CD4-positive, CD25-positive, alpha-beta regulatory T cell (primary cell): Measurements from ENCODE around the gene RBBP5. TPM values are rescaled to one million over a fixed set of nuclear protein-coding genes. Genes with fewer than 3 reads are reported as not detected.

Experiments
- ATAC-seq, 2 donors: fragments of 150-1000 bp; cut with Tn5 transposase; one replicate each; pipeline ENCODE4 v1.10.0; 2021; ENCODE audit warnings: low read depth in 2 of 2, moderate number of reproducible peaks in 2 of 2, moderate library complexity in 1 of 2
- DNase-seq, 3 donors: peaks; one replicate each; pipeline versions ENCODE4 v3.0.0 to v3.0.0-alpha.2; 2012 to 2022; ENCODE audit warnings: mixed read lengths in 1 of 3
- H3K27ac ChIP-seq: one replicate; pipeline ENCODE4 v1.7.0; 2013; ENCODE audit warnings: mild to moderate bottlenecking, low read length; ENCODE audit not compliant: insufficient read depth, poor library complexity, severe bottlenecking
- H3K27me3 ChIP-seq: one replicate; pipeline ENCODE4 v1.7.0; 2013; ENCODE audit warnings: low read length; ENCODE audit not compliant: control insufficient read depth, insufficient read depth
- H3K36me3 ChIP-seq: one replicate; pipeline ENCODE4 v1.7.0; 2013; ENCODE audit warnings: mild to moderate bottlenecking, low read length, moderate library complexity; ENCODE audit not compliant: control insufficient read depth, insufficient read depth
- H3K4me1 ChIP-seq: 2 replicates; pipeline ENCODE4 v1.7.0; 2013; ENCODE audit warnings: mild to moderate bottlenecking, low read length; ENCODE audit not compliant: insufficient read depth, control insufficient read depth, poor library complexity, severe bottlenecking
- H3K4me3 ChIP-seq: one replicate; pipeline ENCODE4 v1.7.0; 2013; ENCODE audit warnings: low read depth, mild to moderate bottlenecking, low read length, moderate library complexity
- H3K9me3 ChIP-seq, 2 experiments: 1 replicate in 1 of 2; 2 replicates in 1 of 2; pipeline ENCODE4 v1.7.0; 2013; ENCODE audit warnings: low read length in 2 of 2, mild to moderate bottlenecking in 1 of 2, moderate library complexity in 1 of 2; ENCODE audit not compliant: control insufficient read depth in 2 of 2
- H3K27ac Mint-ChIP-seq, 3 donors: one replicate each; pipeline ENCODE4 v1.8.0; 2020 to 2022; ENCODE audit warnings: mild to moderate bottlenecking in 3 of 3, mixed read lengths in 3 of 3, moderate library complexity in 2 of 3
- H3K27me3 Mint-ChIP-seq: one replicate; pipeline ENCODE4 v1.8.0; 2022; ENCODE audit warnings: mild to moderate bottlenecking, mixed read lengths
- H3K36me3 Mint-ChIP-seq: one replicate; pipeline ENCODE4 v1.8.0; 2020; ENCODE audit warnings: mixed read lengths
- H3K4me1 Mint-ChIP-seq, 4 donors: one replicate each; pipeline ENCODE4 v1.8.0; 2020 to 2022; ENCODE audit warnings: mixed read lengths in 4 of 4, mild to moderate bottlenecking in 1 of 4
- H3K4me3 Mint-ChIP-seq, 4 donors: one replicate each; pipeline ENCODE4 v1.8.0; 2020 to 2022; ENCODE audit warnings: mild to moderate bottlenecking in 4 of 4, mixed read lengths in 4 of 4, moderate library complexity in 3 of 4
- H3K9me3 Mint-ChIP-seq, 7 donors: one replicate each; pipeline ENCODE4 v1.8.0; 2020 to 2022; ENCODE audit warnings: mixed read lengths in 7 of 7, mild to moderate bottlenecking in 3 of 7, moderate library complexity in 2 of 7
- polyA plus RNA-seq, 4 donors: library from polyadenylated mRNA; unstranded; fragments of 300-500 nt; fragmentation: Illumina TruSeq; gene quantifications; one replicate each; pipeline ENCODE4 v1.2.3, GENCODE V29; 2021
- total RNA-seq: library from RNA; stranded (reverse); gene quantifications from one replicate; pipeline ENCODE4 v1.2.3, GENCODE V29; 2022

Gene RBBP5
- total and polyA plus RNA-seq, 5 donors from 2014 or later: 18.5 to 26.5 (median 21.2) TPM

- H3K27ac Mint-ChIP-seq: peak overlapping the region in 2 of 3 donors; percentile 13 to 84
- Histone ChIP-seq H3K4me3 (no peak overlapping the region), H3K4me1 (peaks cover 7% of the 10 kb centered on the region), H3K36me3 (peaks cover 9% of the 10 kb centered on the region), H3K9me3 (no peaks in the 10 kb centered on the region), H3K27me3 (no peaks in the 10 kb centered on the region), H3K27ac (no peak overlapping the region)
- ATAC-seq (no peak), DNase-seq (no peak)
- H3K4me3 Mint-ChIP-seq: peak overlapping the region in 2 of 4 donors; percentile 22 to 41
- H3K36me3 Mint-ChIP-seq: peaks cover 3% of the 10 kb centered on the region
- no peaks in the 10 kb centered on the region for H3K9me3 Mint-ChIP-seq
- no peaks in the 10 kb centered on the region for H3K27me3 Mint-ChIP-seq
- peaks cover 0 to 13% (median 2%) of the 10 kb centered on the region in 4 donors for H3K4me1 Mint-ChIP-seq
These were observed 20.3 kb upstream of the RBBP5 start for GRCh38 chr1:205142102-205142469.

- no peaks in the 10 kb centered on the region for H3K9me3 Mint-ChIP-seq
- Histone ChIP-seq H3K27ac (no peak overlapping the region), H3K4me1 (peaks cover 7% of the 10 kb centered on the region), H3K9me3 (no peaks in the 10 kb centered on the region), H3K27me3 (no peaks in the 10 kb centered on the region), H3K36me3 (peaks cover 4% of the 10 kb centered on the region), H3K4me3 (no peak overlapping the region)
- ATAC-seq (peak; percentile 84 to 86), DNase-seq (peak; percentile 57 to 89 (median 65))
- H3K27ac Mint-ChIP-seq: peak overlapping the region in 2 of 3 donors; percentile 13 to 84
- H3K36me3 Mint-ChIP-seq: no peaks in the 10 kb centered on the region
- no peaks in the 10 kb centered on the region for H3K27me3 Mint-ChIP-seq
- H3K4me3 Mint-ChIP-seq: peak overlapping the region in 2 of 4 donors; percentile 22 to 41
- peaks cover 0 to 13% (median 2%) of the 10 kb centered on the region in 4 donors for H3K4me1 Mint-ChIP-seq
These were observed 19.7 kb upstream of the RBBP5 start for GRCh38 chr1:205141236-205142101.

- Mint-ChIP-seq H3K27ac (no peak overlapping the region), H3K4me1 (peaks cover 0 to 13% (median 2%) of the 10 kb centered on the region in 4 donors), H3K36me3 (no peaks in the 10 kb centered on the region), H3K27me3 (no peaks in the 10 kb centered on the region), H3K9me3 (no peaks in the 10 kb centered on the region), H3K4me3 (no peak overlapping the region)
- Histone ChIP-seq H3K9me3 (no peaks in the 10 kb centered on the region), H3K27ac (no peak overlapping the region), H3K27me3 (no peaks in the 10 kb centered on the region), H3K4me1 (peaks cover 7% of the 10 kb centered on the region), H3K4me3 (no peak overlapping the region), H3K36me3 (no peaks in the 10 kb centered on the region)
- DNase-seq (no peak), ATAC-seq (no peak)
These were observed 18.3 kb upstream of the RBBP5 start for GRCh38 chr1:205140113-205140512.

GRCh38 chr1:205137901-205138300 is 16.1 kb upstream of the RBBP5 start:
- no peaks in the 10 kb centered on the region for H3K9me3 ChIP-seq
- H3K27me3 ChIP-seq: no peaks in the 10 kb centered on the region
- no peaks in the 10 kb centered on the region for H3K27me3 Mint-ChIP-seq
- no peak overlapping the region for H3K27ac ChIP-seq
- no peaks in the 10 kb centered on the region for H3K36me3 Mint-ChIP-seq
- no peaks in the 10 kb centered on the region for H3K9me3 Mint-ChIP-seq
- no peak overlapping the region for H3K4me3 Mint-ChIP-seq
- no peak overlapping the region for H3K4me3 ChIP-seq
- H3K27ac Mint-ChIP-seq: no peak overlapping the region
- H3K4me1 Mint-ChIP-seq: peaks cover 0 to 13% (median 2%) of the 10 kb centered on the region in 4 donors
- H3K4me1 ChIP-seq: peaks cover 7% of the 10 kb centered on the region
- no peaks in the 10 kb centered on the region for H3K36me3 ChIP-seq
- ATAC-seq (no peak), DNase-seq (no peak)

GRCh38 chr1:205133287-205133686 is 11.5 kb upstream of the RBBP5 start:
- DNase-seq (no peak), ATAC-seq (no peak)
- no peaks in the 10 kb centered on the region for H3K9me3 Mint-ChIP-seq
- H3K4me3 ChIP-seq: no peak overlapping the region
- no peak overlapping the region for H3K27ac ChIP-seq
- H3K4me3 Mint-ChIP-seq: no peak overlapping the region
- no peaks in the 10 kb centered on the region for H3K27me3 Mint-ChIP-seq
- no peaks in the 10 kb centered on the region for H3K36me3 Mint-ChIP-seq
- H3K36me3 ChIP-seq: no peaks in the 10 kb centered on the region
- H3K27ac Mint-ChIP-seq: no peak overlapping the region
- H3K4me1 Mint-ChIP-seq: no peaks in the 10 kb centered on the region
- H3K9me3 ChIP-seq: no peaks in the 10 kb centered on the region
- no peaks in the 10 kb centered on the region for H3K4me1 ChIP-seq
- H3K27me3 ChIP-seq: no peaks in the 10 kb centered on the region

- Histone ChIP-seq H3K27ac (no peak overlapping the region), H3K4me1 (no peaks in the 10 kb centered on the region), H3K4me3 (no peak overlapping the region), H3K9me3 (no peaks in the 10 kb centered on the region), H3K27me3 (no peaks in the 10 kb centered on the region), H3K36me3 (no peaks in the 10 kb centered on the region)
- H3K4me1 Mint-ChIP-seq: no peaks in the 10 kb centered on the region
- H3K27ac Mint-ChIP-seq: no peak overlapping the region
- no peaks in the 10 kb centered on the region for H3K36me3 Mint-ChIP-seq
- DNase-seq (no peak), ATAC-seq (no peak)
- H3K27me3 Mint-ChIP-seq: no peaks in the 10 kb centered on the region
- H3K9me3 Mint-ChIP-seq: no peaks in the 10 kb centered on the region
- no peak overlapping the region for H3K4me3 Mint-ChIP-seq
These were observed 7.8 kb upstream of the RBBP5 start for GRCh38 chr1:205129447-205130029.

- no peak for DNase-seq
- Histone ChIP-seq H3K4me3 (no peak overlapping the region), H3K27ac (no peak overlapping the region), H3K27me3 (no peaks in the 10 kb centered on the region), H3K9me3 (no peaks in the 10 kb centered on the region), H3K36me3 (no peaks in the 10 kb centered on the region), H3K4me1 (peaks cover 1% of the 10 kb centered on the region)
- no peak for ATAC-seq
- no peak overlapping the region for H3K27ac Mint-ChIP-seq
- no peak overlapping the region for H3K4me3 Mint-ChIP-seq
- H3K36me3 Mint-ChIP-seq: no peaks in the 10 kb centered on the region
- H3K4me1 Mint-ChIP-seq: peaks cover 0 to 7% (median 3%) of the 10 kb centered on the region in 4 donors
- H3K27me3 Mint-ChIP-seq: no peaks in the 10 kb centered on the region
- no peaks in the 10 kb centered on the region for H3K9me3 Mint-ChIP-seq
These were observed 6.3 kb upstream of the RBBP5 start for GRCh38 chr1:205128050-205128449.
